ENCODE results near the gene ZNF195.
"Not testable (repeated sequence)": the region's sequence is repeated elsewhere in the genome, so short reads cannot be mapped to it uniquely, and the experiment has no call there.

DNA sequence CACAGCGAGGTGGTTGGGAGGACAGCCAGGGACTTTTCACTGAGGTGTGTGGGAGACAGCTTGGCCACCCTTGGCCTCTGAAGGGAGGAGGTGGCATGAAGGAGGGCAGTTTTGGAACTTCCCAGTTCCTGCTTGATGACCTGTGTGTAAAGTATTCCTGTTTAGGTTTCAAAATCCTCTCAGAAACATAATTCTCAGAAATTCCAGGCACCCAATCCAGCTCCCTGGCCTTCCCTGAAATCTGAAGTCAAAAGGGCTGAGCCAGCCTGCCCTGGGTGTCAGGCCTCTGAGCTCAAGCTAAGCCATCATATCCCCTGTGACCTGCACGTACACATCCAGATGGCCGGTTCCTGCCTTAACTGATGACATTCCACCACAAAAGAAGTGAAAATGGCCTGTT, 19.6 kb upstream of the ZNF195 start:
- TF ChIP-seq CTCF (IDR thresholded peaks at IDR 0.05; ENCODE audit: low read length); EZH2 (optimal IDR thresholded peaks at IDR 0.05; ENCODE audit: low read depth, low read length); EZH2phosphoT487 (IDR thresholded peaks at IDR 0.05; ENCODE audit: low read length): not testable (repeated sequence)
